Stimulated activated CD4-positive, alpha-beta T cell treated with anti-CD3 and anti-CD28 coated beads, Interleukin-4, amount 100 ng/mL, for 24 hours (primary cell): ENCODE measurements around the gene TLE1.
"Not testable (repeated sequence)": the region's sequence is repeated elsewhere in the genome, so short reads cannot be mapped to it uniquely, and the experiment has no call there.

Experiments used
- DNase-seq: peaks from one replicate; pipeline ENCODE4 v3.0.0-alpha.2; 2020

TLE1 gene

GRCh38 chr9:81597419-81598122, 91.8 kb downstream of the TLE1 start:
- no peak for DNase-seq

DNA sequence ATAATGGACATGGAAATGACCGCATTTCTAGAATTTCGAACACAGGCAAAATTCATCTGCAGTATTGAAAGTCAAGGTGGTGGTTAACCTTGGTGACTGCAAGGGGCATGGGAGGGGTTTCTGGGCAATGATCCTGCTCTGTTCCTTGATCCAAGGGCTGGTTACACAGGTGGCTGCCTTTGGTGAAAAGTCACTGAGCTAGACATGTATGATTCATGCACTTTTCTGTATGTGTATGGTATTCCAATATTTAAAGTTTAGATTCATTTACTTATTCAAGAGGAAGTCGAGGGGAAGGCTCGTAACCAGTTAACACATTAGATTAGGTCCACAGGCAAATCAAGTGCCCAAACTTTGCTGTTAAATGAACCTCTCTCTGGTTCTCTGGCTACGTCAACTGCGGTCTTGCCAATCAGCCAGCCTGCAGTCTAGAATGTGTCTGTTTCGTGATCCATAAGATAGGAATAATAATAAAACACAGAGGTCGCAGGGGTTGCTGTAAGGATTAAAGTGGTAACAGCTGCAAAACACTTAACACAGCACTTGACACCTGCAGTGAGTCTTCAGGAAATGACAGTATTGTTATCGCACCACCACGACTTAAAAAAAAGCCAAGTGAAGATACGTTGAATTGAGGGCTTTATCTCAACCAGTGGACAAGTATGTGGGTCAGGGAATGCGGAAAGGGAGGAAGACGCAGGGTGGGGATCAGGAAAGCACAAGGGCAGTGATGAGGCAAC, 92.5 kb downstream of the TLE1 start:
- no peak for DNase-seq

DNA sequence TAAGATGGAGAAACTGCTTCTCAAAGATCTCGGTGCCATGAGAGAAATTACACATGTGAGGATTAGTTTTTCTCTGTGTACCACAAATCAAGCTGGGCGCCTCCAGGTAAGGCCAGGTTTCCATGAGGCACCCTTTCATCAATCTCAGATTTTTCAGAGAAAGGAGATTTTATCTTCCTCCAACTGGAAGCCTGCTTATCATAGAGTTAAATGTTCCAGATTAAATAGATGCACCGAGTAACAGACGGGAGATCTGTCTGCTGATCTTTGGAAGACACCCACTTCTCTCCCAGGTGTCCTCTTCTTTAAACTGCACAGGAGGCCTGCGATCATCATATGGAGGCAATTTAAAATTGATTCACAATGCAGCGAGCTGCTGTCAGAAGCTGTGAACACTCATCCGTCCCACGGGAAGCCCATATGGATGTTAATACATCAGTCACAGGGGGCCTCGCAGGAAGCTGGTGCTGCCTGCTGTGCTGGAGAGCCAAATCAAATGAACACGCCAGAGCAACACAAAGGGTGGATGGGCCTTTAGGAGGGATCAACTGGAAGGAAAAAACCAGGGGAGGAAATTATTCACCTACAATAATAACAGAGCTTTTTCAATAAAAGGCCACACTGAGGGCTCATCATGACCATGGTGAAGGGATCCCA, 93.3 kb downstream of the TLE1 start:
- DNase-seq, result no peak

- not testable (repeated sequence) for DNase-seq
Observed at GRCh38 chr9:81595293-81595692, 94.1 kb downstream of the TLE1 start.

DNA sequence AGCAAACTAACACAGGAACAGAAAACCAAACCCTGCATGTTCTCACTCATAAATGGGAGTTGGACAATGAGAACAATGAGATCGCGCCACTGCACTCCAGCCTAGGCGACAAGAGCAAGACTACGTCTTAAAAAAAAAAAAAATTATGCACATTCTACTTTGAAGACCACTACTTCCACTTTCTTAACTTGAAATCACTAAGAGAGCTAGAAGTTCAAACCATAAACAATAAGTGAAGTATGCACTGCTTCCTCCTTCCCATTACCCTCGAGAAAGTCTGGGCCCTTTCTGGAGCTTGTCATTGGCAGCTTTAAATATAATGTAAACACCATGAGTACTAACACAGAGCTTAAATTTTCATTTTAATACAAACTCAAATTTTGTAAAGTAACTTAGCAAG, 94.9 kb downstream of the TLE1 start:
- no peak for DNase-seq

DNA sequence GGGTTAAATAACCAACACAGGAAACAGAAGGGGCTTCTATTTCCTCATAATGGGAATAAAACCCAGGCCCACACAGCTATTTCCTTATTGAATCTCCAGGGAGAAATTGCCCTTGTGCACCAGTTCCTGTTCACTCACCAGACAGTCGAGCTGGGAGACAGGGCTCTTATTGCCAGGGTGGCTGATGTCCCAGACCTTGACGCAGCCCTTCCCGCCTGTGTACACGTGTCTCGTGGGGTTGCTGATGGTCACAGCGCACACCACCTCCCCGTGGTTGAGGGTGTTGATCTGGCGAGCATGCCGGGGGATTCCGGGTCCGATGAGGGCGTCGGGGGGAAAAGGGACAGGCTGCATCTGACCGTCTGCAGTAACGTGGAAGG, 96.5 kb downstream of the TLE1 start:
- no peak for DNase-seq

DNA sequence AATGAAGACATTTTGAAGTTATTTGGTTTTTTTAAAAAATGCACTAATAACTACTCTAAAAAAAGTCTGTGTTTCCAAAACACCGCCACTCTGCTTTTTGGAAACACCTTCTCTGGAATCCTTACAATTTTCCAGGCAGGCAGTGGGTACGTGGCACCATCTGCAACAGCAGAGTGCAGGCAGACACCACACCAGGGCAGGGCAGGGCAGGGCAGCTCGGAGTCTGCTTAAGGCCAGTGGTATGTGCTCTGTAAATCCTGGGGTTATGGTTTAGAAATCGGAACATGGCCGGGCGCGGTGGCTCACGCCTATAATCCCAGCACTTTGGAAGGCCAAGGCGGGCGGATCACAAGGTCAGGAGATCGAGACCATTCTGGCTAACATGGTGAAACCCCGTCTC, 97.6 kb downstream of the TLE1 start:
- DNase-seq, result no peak

GRCh38 chr9:81590688-81591087, 98.7 kb downstream of the TLE1 start:
- DNase-seq, result no peak

DNA sequence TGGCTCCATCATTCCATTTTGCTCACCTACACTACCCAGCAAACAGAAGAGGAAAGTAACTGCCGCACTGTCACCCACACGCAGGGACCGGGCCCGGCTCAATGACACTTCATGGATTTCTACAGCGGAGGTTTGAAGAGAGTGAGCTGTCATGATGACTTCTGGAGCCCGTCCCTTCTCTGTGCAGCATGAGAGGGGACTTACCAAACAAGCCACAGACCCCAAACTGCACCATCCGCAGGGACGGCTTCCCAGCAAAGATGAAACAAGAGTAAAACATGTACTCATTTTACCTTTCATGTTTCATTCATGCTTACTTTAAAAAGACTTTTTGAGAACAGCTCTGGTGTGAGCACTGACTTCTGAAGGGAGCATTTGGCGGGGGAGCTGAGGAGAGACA, 99.5 kb downstream of the TLE1 start:
- no peak for DNase-seq

GRCh38 chr9:81589392-81589791, 100.0 kb downstream of the TLE1 start:
- no peak for DNase-seq

DNA sequence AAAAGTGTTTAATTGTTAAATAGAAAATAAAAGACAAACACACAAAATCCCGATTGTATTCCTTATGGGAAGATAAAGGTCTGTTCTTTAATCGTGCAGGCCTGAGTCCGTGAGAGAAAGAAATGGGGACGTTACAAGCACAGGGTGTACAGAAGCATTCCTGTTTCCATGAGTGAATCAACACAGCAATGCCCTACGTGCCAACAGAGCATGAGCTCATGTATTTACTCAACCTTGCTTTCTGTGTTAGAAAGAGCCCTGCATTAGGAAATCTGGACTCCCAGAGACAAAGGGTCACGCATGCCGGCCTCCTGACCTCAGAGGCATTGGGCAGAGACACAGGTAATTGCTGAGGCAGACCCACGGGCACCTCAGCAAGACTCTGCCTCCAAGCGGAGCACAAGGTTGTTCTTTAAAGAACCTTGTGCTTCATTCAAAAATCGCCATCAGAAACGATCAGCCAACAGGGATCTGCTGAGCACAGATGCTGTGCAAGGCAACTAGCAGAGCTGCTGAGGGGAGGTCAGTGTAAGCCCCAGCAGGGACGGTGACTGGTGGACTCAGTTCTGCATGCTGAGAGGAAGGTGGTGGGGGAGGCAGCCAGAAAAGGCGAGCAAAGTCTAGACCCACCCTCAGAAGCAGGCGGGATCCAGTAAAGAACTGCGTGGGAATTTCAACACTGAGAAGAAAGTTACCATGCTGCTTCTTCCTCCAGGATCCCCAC, 101.0 kb downstream of the TLE1 start:
- DNase-seq, result no peak

GRCh38 chr9:81586786-81587185, 102.6 kb downstream of the TLE1 start:
- no peak for DNase-seq

- no peak for DNase-seq
Observed at GRCh38 chr9:81585191-81585763, 104.1 kb downstream of the TLE1 start.

DNA sequence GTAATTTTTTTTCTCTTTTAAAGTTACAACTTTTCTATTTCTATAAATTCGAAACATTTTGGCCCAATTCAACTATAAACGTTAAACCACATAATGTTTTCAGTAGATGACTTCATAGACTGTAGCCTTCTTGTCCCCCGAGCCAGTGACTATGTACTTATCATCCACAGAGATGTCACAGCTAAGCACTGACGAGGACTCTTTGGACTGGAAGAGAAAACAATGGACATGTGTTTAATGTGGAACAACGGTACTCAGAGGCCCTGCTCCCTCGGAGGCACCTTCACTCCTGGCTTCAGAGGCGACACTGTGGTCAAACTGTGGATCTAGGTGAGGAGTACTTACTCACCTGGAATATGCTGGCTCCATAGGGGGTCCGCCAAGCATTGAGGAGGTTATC, 105.2 kb downstream of the TLE1 start:
- DNase-seq, result no peak

DNA sequence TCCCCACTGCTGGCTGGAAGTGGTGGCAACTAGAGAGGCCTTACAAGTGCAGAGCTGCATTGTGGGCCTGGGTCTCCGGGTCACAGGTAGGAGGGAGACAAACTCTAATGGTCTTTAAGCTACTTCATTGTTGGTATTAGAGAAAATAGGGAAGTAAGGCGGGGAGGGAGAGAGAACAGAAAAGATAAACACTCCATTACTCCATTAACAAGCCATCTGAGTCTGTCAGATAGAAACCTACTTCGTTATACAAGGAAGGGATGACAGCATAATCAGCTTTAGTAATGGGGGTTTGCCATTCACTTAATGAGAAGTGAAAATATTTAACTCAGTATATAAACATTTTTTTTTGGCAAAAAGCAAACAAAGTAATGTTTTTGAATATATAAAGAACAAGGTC, 107.4 kb downstream of the TLE1 start:
- DNase-seq, result no peak

DNA sequence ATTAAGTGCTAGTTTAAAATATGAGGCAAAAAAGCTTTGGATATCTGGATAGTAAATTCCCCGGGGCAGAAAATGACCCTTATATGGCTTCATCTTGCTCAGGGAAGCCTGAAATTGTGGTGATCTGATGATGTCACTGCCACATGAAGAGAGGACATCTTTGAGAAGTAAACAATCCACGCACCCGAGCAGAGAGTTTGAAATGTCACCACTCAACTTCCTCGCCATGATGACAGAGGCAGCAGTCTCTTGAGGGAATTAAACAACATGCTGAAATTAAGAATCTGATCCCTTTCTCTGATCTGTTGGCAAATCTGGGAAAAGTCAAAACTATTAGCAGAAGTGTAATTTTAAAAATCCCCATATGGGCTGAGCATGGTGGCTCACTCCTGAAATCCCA, 110.0 kb downstream of the TLE1 start:
- DNase-seq, result no peak

DNA sequence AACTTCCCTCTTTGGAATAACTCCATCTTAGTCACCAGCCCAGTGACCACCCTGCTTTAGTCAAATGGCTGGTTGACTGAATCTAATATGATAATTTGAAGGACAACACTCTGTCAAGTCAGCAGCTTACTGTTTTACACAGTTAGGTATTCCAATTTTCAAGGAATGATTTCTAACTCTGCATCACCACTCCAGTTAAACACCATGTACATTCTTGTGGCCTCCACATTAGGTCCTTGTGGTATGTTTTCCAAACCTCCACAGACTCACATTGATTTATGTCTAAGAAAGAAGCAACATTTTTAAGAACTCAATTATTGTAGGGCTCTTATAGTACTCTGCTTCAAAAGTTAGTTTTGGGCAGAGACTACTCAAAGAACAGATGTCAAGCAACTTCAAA, 110.7 kb downstream of the TLE1 start:
- DNase-seq, result no peak

- no peak for DNase-seq
Observed at GRCh38 chr9:81575956-81576355, 113.4 kb downstream of the TLE1 start.

DNA sequence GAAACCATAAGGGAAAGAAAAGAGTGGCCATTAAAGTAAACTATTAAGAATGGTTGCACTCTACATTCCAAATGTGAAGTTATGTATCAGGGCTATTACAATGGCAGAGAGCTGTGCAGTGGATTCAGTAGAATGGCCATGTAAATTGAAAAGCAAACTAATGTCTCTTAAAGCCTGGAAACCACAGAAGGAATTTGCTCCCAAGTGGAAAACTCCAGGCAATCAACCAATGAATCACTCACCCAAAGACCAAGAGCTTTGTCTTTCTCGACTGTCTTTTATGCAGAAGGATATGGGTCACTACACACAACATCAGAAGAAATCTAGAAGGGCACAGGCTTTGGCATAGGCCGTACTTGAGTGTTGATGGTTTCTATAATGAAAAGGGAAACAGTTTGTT, 114.9 kb downstream of the TLE1 start:
- DNase-seq, result no peak

DNA sequence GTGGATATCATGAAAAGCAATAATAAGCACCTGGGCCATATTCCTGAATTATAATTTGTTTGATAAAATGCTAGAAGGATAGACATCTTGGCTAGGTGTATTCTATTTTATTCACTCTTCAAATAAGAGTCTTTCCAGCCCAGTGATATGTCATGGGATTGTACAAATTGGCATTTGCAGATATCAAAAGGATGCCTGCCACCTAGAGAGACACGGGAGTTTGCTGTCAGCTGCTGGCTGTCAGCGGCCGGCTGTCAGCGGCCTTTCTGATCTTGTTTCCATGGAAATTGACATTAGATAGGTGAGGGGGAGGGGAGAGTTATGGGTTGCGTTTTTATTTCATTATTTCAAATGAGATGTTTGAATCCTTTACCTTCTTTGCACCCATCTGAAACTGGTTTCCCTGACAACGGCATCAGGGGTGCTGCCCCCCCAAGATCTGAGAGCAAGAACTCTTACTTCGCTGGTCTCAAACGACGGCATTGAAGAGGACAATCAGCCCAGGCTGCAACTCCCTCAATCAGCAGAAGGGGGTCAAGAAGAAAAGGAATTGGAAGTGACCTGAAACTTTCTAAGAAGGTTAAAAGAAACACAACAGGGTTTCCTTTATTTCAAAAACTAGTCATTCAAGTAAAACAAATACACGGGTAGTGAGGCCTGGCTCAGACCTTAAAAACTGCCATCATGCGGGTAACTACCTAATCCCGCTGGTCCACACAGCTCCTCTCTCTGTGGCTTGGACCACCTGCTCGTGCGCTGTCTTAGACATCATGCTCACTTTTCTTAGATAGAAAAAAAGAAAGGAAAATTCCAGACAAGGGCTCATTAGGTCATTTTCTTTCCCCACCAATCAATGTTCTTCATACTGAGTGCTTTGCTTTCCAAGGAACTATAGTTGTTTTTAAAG, 115.7 kb downstream of the TLE1 start:
- DNase-seq, result no peak

- DNase-seq, result no peak
Observed at GRCh38 chr9:81570083-81570482, 119.3 kb downstream of the TLE1 start.

GRCh38 chr9:81566074-81566698, 123.2 kb downstream of the TLE1 start:
- no peak for DNase-seq
